ENCODE data around the gene NSMCE1. TPM values are rescaled to one million over a fixed set of nuclear protein-coding genes. Genes with fewer than 3 reads are reported as not detected.

Gene NSMCE1
- polyA plus RNA-seq, 1 donor: 61.5 TPM

DNA sequence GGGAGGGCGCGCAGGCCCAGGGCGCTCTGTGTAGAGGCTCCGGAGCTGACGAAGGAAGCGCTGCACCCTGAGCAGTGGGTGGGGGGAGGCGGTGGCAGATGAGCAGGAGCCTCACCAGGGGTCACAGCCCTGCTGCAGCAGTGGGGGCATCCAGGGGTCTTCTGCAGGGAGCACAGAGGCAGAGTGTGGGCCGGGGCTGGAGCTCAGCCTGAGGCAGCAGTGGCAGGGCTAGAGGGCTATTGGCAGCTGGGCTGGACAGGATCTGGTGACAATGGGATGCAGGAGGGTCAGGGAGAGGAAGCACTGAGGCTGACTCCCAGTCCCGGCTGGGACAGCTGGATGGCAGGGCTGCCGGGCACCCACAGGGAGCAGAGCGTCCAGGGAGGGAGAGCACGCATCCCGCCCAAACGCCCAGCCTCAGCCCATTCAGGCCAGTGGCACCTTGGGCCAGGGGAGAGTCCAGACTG lies 44.3 kb downstream of the NSMCE1 start:
- no peak overlapping the region for H3K4me3 ChIP-seq (ENCODE audit: low read length)
- DNase-seq: no peak
- no peak overlapping the region for H3K27ac ChIP-seq (ENCODE audit: low read length)
- H3K36me3 ChIP-seq (ENCODE audit: control insufficient read depth, insufficient read depth, low read length): peaks cover 57% of the 10 kb centered on the region
- peaks cover 31% of the 10 kb centered on the region for H3K4me1 ChIP-seq (ENCODE audit: control insufficient read depth, insufficient read depth, low read length)
- H3K27me3 ChIP-seq (ENCODE audit: control insufficient read depth, insufficient read depth, low read length): no peaks in the 10 kb centered on the region
- no CpG with 5 or more reads among the region's 14 CpGs for WGBS (ENCODE audit: insufficient coverage, low lambda C conversion rate)
- no peaks in the 10 kb centered on the region for H3K9me3 ChIP-seq (ENCODE audit: control insufficient read depth, low read depth, low read length)

DNA sequence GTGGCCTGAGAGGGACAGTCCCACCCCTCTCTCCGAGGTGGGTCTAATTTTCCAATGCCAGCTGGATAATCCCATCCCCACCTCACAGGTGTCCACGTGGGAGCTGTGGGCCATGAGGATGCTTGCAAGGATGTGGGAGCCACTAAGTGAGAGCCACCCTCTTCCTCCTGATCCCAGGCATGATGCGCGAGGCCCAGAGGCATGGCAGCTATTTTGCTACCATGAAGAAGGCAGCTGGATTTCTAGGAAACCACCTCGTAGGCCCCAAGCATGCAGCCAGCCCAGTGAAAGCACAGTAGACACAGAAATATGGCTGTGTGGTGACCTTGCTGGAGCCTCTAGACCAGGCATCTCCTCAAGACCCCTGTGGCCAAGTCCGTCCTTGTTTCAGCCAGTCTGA lies 44.9 kb downstream of the NSMCE1 start:
- Histone ChIP-seq H3K4me3 (ENCODE audit: low read length) (no peak overlapping the region), H3K4me1 (ENCODE audit: control insufficient read depth, insufficient read depth, low read length) (peaks cover 25% of the 10 kb centered on the region), H3K27me3 (ENCODE audit: control insufficient read depth, insufficient read depth, low read length) (no peaks in the 10 kb centered on the region), H3K36me3 (ENCODE audit: control insufficient read depth, insufficient read depth, low read length) (peaks cover 62% of the 10 kb centered on the region), H3K9me3 (ENCODE audit: control insufficient read depth, low read depth, low read length) (no peaks in the 10 kb centered on the region), H3K27ac (ENCODE audit: low read length) (no peak overlapping the region)
- WGBS (ENCODE audit: insufficient coverage, low lambda C conversion rate): no CpG with 5 or more reads among the region's 6 CpGs
- DNase-seq: no peak

DNA sequence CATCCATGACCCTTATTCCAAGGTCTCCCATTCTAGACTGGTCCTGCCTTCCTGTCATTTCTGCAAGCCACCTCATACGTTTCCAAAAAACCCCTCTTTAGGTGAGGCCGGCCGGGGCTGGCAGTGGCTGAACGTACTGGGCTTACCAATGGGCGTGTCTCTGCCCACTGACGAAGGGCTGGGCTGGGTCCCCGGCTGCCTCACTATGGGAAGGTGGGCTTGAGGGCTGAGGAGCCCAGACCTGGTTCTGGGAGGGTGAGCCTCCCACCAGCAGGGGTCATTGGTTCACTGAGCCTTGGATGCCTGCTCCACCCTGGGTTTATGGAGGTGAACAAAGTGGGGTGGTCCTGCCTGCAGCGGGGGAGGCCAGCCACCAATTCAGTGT lies 45.4 kb downstream of the NSMCE1 start:
- no peaks in the 10 kb centered on the region for H3K9me3 ChIP-seq (ENCODE audit: control insufficient read depth, low read depth, low read length)
- no CpG with 5 or more reads among the region's 8 CpGs for WGBS (ENCODE audit: insufficient coverage, low lambda C conversion rate)
- H3K4me1 ChIP-seq (ENCODE audit: control insufficient read depth, insufficient read depth, low read length): peaks cover 25% of the 10 kb centered on the region
- H3K27me3 ChIP-seq (ENCODE audit: control insufficient read depth, insufficient read depth, low read length): no peaks in the 10 kb centered on the region
- DNase-seq: no peak
- peaks cover 62% of the 10 kb centered on the region for H3K36me3 ChIP-seq (ENCODE audit: control insufficient read depth, insufficient read depth, low read length)
- no peak overlapping the region for H3K4me3 ChIP-seq (ENCODE audit: low read length)
- no peak overlapping the region for H3K27ac ChIP-seq (ENCODE audit: low read length)

DNA sequence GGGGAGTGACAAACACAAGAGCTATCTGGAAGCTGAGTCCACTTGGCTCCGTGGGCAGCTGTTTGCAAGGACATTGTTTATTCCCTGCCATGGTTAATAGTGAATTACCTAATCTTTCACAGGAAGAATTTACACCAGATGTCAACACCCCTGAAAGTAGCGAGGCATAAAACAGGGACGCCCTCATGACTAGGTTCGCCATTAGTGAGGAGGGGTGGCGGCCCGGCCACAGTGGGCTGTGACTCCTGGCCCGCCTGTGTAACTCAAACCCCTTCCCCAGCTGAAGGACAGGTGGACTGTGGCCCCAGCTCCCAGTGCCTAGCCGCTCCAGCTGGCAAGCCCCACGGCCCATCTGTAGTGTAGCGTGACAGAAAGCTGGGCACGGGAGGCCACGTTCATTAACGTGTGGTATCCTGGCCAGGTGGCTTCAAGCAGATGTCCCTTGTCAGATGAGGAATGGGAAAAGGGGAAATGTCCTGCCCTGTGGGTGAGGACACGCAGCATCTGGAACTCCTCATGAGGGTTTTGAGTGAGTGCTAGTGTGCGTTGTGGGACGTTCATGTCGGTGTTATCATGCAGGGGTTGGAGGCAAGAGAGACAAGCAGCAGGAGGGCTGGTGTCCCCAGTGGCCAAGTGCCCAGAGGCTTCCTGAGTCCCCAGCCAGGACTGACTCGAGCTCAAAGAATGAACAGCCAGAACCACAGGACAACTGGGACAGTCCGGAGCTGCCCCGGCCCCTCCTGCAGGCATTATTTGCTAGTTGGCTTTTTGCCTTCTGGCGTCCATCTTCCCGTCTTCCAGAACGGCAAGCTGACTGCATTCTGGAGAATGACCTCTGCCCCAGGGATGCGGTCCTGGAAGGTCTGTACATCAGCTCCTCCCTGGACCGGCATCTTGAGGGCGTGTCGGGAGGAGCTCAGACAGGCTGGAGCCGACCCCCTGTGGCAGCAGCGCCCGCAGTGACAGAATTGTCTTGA lies 46.0 kb downstream of the NSMCE1 start:
- no peaks in the 10 kb centered on the region for H3K27me3 ChIP-seq (ENCODE audit: control insufficient read depth, insufficient read depth, low read length)
- peaks cover 25% of the 10 kb centered on the region for H3K4me1 ChIP-seq (ENCODE audit: control insufficient read depth, insufficient read depth, low read length)
- no peak overlapping the region for H3K27ac ChIP-seq (ENCODE audit: low read length)
- no CpG with 5 or more reads among the region's 30 CpGs for WGBS (ENCODE audit: insufficient coverage, low lambda C conversion rate)
- H3K4me3 ChIP-seq (ENCODE audit: low read length): no peak overlapping the region
- peaks cover 64% of the 10 kb centered on the region for H3K36me3 ChIP-seq (ENCODE audit: control insufficient read depth, insufficient read depth, low read length)
- no peaks in the 10 kb centered on the region for H3K9me3 ChIP-seq (ENCODE audit: control insufficient read depth, low read depth, low read length)
- no peak for DNase-seq

DNA sequence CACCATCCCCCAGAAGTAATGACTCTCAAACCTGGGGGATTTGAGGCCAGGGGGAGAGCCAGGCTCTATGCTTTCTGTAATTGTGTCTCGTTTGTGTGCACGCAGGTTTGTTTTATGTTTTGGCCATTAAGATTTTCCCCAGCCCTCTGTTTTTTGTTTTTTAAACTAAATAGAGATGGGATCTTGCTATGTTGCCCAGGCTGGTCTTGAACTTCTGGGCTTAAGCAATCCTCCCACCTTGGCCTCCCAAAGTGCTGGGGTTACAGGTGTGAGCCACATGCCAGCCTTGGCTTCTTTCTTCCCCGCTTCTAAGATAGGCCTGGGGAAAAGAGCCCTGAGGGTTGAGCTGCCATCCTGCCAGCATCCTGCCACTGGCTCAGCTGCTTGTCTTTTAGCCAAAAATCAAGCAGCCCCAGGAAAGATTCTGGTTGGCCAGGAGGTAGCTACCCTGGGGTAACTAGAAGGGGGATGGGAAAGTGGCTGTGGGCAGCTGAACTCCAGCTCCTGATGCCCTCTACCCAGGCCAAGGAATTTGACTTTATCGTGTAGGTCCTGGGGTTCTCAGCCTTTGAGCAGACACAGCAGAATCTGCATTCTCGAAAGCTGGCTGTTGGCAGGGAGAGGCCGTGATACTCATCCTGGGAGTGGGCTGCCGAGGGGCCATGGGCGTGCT lies 46.9 kb downstream of the NSMCE1 start:
- no peak for DNase-seq
- Histone ChIP-seq H3K4me3 (ENCODE audit: low read length) (no peak overlapping the region), H3K27ac (ENCODE audit: low read length) (no peak overlapping the region), H3K36me3 (ENCODE audit: control insufficient read depth, insufficient read depth, low read length) (peaks cover 67% of the 10 kb centered on the region), H3K9me3 (ENCODE audit: control insufficient read depth, low read depth, low read length) (no peaks in the 10 kb centered on the region), H3K27me3 (ENCODE audit: control insufficient read depth, insufficient read depth, low read length) (no peaks in the 10 kb centered on the region), H3K4me1 (ENCODE audit: control insufficient read depth, insufficient read depth, low read length) (peaks cover 17% of the 10 kb centered on the region)
- 100% methylated on average over 1 of the region's 8 CpGs for WGBS (ENCODE audit: insufficient coverage, low lambda C conversion rate)

DNA sequence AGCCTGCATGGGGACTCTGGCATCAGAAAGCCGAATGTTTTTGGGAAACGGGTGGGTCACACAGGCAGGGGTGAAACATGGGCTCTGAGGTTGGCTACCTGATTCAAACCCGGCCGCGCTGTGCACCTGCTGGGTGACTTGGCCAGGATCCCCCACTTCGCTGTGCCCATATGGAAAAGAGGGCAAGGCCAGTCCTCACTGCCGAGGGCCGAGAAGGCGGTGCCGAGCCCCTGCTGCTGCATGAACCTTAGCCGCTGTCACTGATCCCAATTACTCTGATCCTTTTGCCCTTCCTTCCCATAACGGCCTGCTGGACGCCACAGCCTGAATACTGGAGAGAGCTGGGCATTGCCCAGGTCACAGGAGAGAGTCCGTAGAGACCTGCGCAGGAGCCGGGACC lies 47.6 kb downstream of the NSMCE1 start:
- Histone ChIP-seq H3K27me3 (ENCODE audit: control insufficient read depth, insufficient read depth, low read length) (no peaks in the 10 kb centered on the region), H3K4me1 (ENCODE audit: control insufficient read depth, insufficient read depth, low read length) (peaks cover 11% of the 10 kb centered on the region), H3K4me3 (ENCODE audit: low read length) (no peak overlapping the region), H3K36me3 (ENCODE audit: control insufficient read depth, insufficient read depth, low read length) (peaks cover 72% of the 10 kb centered on the region), H3K9me3 (ENCODE audit: control insufficient read depth, low read depth, low read length) (no peaks in the 10 kb centered on the region), H3K27ac (ENCODE audit: low read length) (no peak overlapping the region)
- DNase-seq: no peak
- WGBS (ENCODE audit: insufficient coverage, low lambda C conversion rate): no CpG with 5 or more reads among the region's 16 CpGs

DNA sequence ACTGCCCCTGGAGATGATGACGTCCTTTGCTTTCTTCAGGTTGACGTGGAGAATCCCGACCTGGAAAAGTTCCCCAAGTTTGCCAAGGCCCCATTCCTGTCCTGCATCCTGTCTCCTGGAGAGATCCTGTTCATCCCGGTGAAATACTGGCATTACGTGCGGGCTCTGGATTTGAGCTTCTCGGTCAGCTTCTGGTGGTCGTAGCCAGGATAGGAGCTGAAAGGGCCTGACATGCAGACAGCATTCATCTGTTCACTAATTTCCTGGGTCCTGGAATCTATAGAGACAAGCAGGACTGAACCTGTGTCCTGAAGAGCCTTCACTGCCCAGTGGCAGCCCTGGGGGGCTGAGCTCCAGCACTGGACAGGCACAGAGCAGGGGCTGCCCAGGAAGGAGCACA lies 48.0 kb downstream of the NSMCE1 start:
- Histone ChIP-seq H3K36me3 (ENCODE audit: control insufficient read depth, insufficient read depth, low read length) (peaks cover 77% of the 10 kb centered on the region), H3K9me3 (ENCODE audit: control insufficient read depth, low read depth, low read length) (no peaks in the 10 kb centered on the region), H3K27ac (ENCODE audit: low read length) (no peak overlapping the region), H3K4me3 (ENCODE audit: low read length) (no peak overlapping the region), H3K4me1 (ENCODE audit: control insufficient read depth, insufficient read depth, low read length) (peaks cover 7% of the 10 kb centered on the region), H3K27me3 (ENCODE audit: control insufficient read depth, insufficient read depth, low read length) (no peaks in the 10 kb centered on the region)
- WGBS (ENCODE audit: insufficient coverage, low lambda C conversion rate): no CpG with 5 or more reads among the region's 8 CpGs
- DNase-seq: no peak

DNA sequence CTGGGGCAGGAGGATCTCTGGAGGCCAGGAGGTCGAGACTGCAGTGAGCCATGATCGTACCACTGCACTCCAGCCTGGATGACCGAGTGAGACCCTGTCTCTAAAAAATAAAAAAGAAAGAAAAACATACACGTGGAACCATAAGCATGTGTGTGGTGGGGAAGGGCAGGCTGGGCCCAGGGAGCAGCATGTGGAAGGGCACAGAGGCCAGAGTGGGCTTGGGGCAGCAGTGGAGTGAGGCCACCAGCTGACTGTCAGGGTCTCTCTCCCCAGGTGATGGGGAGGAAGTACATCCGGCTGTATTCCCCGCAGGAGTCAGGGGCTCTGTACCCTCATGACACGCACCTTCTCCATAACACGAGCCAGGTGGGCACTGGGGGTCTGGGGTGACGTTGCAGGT lies 48.5 kb downstream of the NSMCE1 start:
- Histone ChIP-seq H3K27ac (ENCODE audit: low read length) (no peak overlapping the region), H3K36me3 (ENCODE audit: control insufficient read depth, insufficient read depth, low read length) (peaks cover 74% of the 10 kb centered on the region), H3K4me3 (ENCODE audit: low read length) (no peak overlapping the region), H3K9me3 (ENCODE audit: control insufficient read depth, low read depth, low read length) (no peaks in the 10 kb centered on the region), H3K27me3 (ENCODE audit: control insufficient read depth, insufficient read depth, low read length) (no peaks in the 10 kb centered on the region), H3K4me1 (ENCODE audit: control insufficient read depth, insufficient read depth, low read length) (peaks cover 3% of the 10 kb centered on the region)
- 80% methylated on average over 1 of the region's 9 CpGs for WGBS (ENCODE audit: insufficient coverage, low lambda C conversion rate)
- no peak for DNase-seq

DNA sequence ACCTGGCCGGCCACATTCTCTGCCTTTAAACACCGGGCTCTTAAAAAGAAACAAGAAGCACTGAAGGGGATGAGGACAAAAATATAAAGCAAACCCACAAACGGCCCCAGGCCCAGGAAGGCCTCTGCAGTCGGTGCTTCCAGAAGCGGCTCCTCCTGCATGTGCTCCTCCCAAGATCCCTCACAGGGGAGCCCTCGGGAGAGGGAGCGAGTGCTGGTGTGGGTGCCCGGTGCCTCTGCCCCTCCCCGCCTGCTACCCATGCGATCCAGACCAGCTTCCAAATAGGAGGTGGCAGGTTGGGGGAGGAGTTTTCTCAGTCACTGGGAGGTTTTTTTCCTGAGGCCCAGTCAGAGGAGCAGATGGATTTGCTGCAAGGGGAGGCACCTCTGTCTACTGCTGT lies 49.4 kb downstream of the NSMCE1 start:
- no peaks in the 10 kb centered on the region for H3K27me3 ChIP-seq (ENCODE audit: control insufficient read depth, insufficient read depth, low read length)
- H3K4me3 ChIP-seq (ENCODE audit: low read length): no peak overlapping the region
- WGBS (ENCODE audit: insufficient coverage, low lambda C conversion rate): no CpG with 5 or more reads among the region's 10 CpGs
- H3K4me1 ChIP-seq (ENCODE audit: control insufficient read depth, insufficient read depth, low read length): peaks cover 8% of the 10 kb centered on the region
- H3K27ac ChIP-seq (ENCODE audit: low read length): no peak overlapping the region
- H3K9me3 ChIP-seq (ENCODE audit: control insufficient read depth, low read depth, low read length): no peaks in the 10 kb centered on the region
- DNase-seq: no peak
- H3K36me3 ChIP-seq (ENCODE audit: control insufficient read depth, insufficient read depth, low read length): peaks cover 64% of the 10 kb centered on the region

DNA sequence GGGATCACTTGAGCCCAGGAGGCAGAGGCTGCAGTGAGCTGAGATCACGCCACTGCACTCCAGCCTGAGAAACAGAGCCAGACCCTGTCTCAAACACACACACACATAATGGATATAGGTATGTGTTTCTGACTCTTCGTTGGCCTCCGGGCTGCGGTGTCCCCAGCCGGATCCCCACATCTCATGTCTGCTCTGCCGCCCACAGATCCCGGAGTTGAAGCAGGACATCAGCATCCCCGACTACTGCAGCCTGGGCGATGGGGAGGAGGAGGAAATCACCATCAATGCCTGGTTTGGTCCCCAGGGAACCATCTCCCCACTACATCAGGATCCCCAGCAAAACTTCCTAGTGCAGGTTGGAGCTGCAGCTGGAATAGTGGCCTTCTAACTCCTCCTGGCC lies 49.8 kb downstream of the NSMCE1 start:
- Histone ChIP-seq H3K27me3 (ENCODE audit: control insufficient read depth, insufficient read depth, low read length) (no peaks in the 10 kb centered on the region), H3K4me1 (ENCODE audit: control insufficient read depth, insufficient read depth, low read length) (peaks cover 12% of the 10 kb centered on the region), H3K36me3 (ENCODE audit: control insufficient read depth, insufficient read depth, low read length) (peaks cover 60% of the 10 kb centered on the region), H3K4me3 (ENCODE audit: low read length) (no peak overlapping the region), H3K27ac (ENCODE audit: low read length) (no peak overlapping the region), H3K9me3 (ENCODE audit: control insufficient read depth, low read depth, low read length) (no peaks in the 10 kb centered on the region)
- no peak for DNase-seq
- WGBS (ENCODE audit: insufficient coverage, low lambda C conversion rate): no CpG with 5 or more reads among the region's 9 CpGs
